Endothelial cell of umbilical vein (primary cell): ENCODE data around the gene UTS2B. TPM values are rescaled to one million over a fixed set of nuclear protein-coding genes. Genes with fewer than 3 reads are reported as not detected.
A peak's percentile ranks its signal among the peaks of the same experiment; 100 is the strongest.

Source experiments
- BruUV-seq: library from RNA; stranded (reverse); fragments of 400-500 nt; replicated peaks from 2 replicates; lab custom pipeline; 2021; lab: Mats Ljungman, UMichigan
- CTCF ChIA-PET: fragments of 300-600, 350-600 bp; sonication (Branson Sonifier 250); formaldehyde crosslinking; loops from one replicate; lab custom pipeline; 2021; ENCODE audit warnings: antibody characterized with exemption, inconsistent platforms; lab: Charles Lee
- POLR2A ChIA-PET: fragments of 300-600, 350-600 bp; sonication (Branson Sonifier 250); formaldehyde crosslinking; loops from one replicate; lab custom pipeline; 2021; ENCODE audit warnings: antibody characterized with exemption, inconsistent platforms; lab: Charles Lee
- DNase-seq: peaks from one replicate; pipeline ENCODE4 v3.0.0-alpha.2; 2011; ENCODE audit warnings: low read depth, low spot score
- FAIRE-seq: peaks from 2 replicates; lab custom pipeline; 2011; peaks lifted over from hg19 to GRCh38; lab: Jason Lieb, UNC
- H2AFZ ChIP-seq: 2 replicates; pipeline ENCODE4 v1.6.0; 2012; ENCODE audit warnings: low read depth, low read length, control low read depth, inconsistent platforms
- H3K27ac ChIP-seq: 2 replicates; pipeline ENCODE4 v1.5.1; 2011; ENCODE audit warnings: low read depth, mild to moderate bottlenecking, control low read depth, low read length, moderate library complexity; ENCODE audit not compliant: insufficient read depth
- H3K27me3 ChIP-seq, 2 experiments: 2 replicates each; pipeline versions ENCODE4 v1.6.0 to v1.6.1; 2011; ENCODE audit warnings: low read length in 2 of 2, mixed read lengths in 1 of 2; ENCODE audit not compliant: control insufficient read depth in 2 of 2, insufficient read depth in 2 of 2
- H3K36me3 ChIP-seq, 2 experiments: 2 replicates in 1 of 2; 3 replicates in 1 of 2; pipeline ENCODE4 v1.5.1; 2011; ENCODE audit warnings: low read length in 2 of 2, mild to moderate bottlenecking in 1 of 2, moderate library complexity in 1 of 2; ENCODE audit not compliant: control insufficient read depth in 2 of 2, insufficient read depth in 2 of 2; ENCODE audit errors: extremely low read depth in 1 of 2
- H3K4me1 ChIP-seq: 3 replicates; pipeline ENCODE4 v1.5.1; 2011; ENCODE audit warnings: mild to moderate bottlenecking, low read length; ENCODE audit not compliant: control insufficient read depth, insufficient read depth; ENCODE audit errors: extremely low read depth
- H3K4me2 ChIP-seq: 2 replicates; pipeline ENCODE4 v1.6.1; 2011; ENCODE audit warnings: low read length, control low read depth, mixed read lengths; ENCODE audit not compliant: insufficient read depth
- H3K4me3 ChIP-seq, 3 experiments: fragments of 200-600 bp in 1 of 3; sonication (generic), shearing (Covaris generic) in 1 of 3; replicated peaks in 1 of 3; 2 replicates each; pipeline ENCODE4 v1.5.1; 2011 to 2016; ENCODE audit warnings: control low read depth in 3 of 3, low read length in 3 of 3, mild to moderate bottlenecking in 2 of 3, inconsistent platforms in 1 of 3, low read depth in 1 of 3, moderate library complexity in 1 of 3; ENCODE audit not compliant: insufficient read depth in 1 of 3
- H3K79me2 ChIP-seq: 2 replicates; pipeline ENCODE4 v1.6.0; 2012; ENCODE audit warnings: low read length, inconsistent platforms; ENCODE audit not compliant: control insufficient read depth, insufficient read depth
- H3K9ac ChIP-seq: replicated peaks from 2 replicates; pipeline ENCODE3; 2011; ENCODE audit warnings: low read length, control low read depth; ENCODE audit not compliant: insufficient read depth; ENCODE audit errors: extremely low read depth
- H3K9me1 ChIP-seq: replicated peaks from 3 replicates; pipeline ENCODE4 v1.6.0; 2011; ENCODE audit warnings: mild to moderate bottlenecking, low read length; ENCODE audit not compliant: control insufficient read depth, insufficient read depth; ENCODE audit errors: extremely low read depth
- H3K9me3 ChIP-seq: replicated peaks from 2 replicates; pipeline ENCODE4 v1.5.1; 2012; ENCODE audit warnings: low read length, inconsistent platforms; ENCODE audit not compliant: control insufficient read depth, insufficient read depth
- H4K20me1 ChIP-seq: replicated peaks from 2 replicates; pipeline ENCODE3; 2011; ENCODE audit warnings: mild to moderate bottlenecking, low read length; ENCODE audit not compliant: control insufficient read depth, insufficient read depth; ENCODE audit errors: extremely low read depth
- CTCF ChIP-seq, 2 donors: IDR thresholded peaks; 1 replicate in 1 of 2; 2 replicates in 1 of 2; pipeline ENCODE4 v1.5.1; 2011; ENCODE audit warnings: low read length in 2 of 2, mild to moderate bottlenecking in 2 of 2, moderate library complexity in 2 of 2, control low read depth in 1 of 2, inconsistent platforms in 1 of 2, low read depth in 1 of 2; ENCODE audit not compliant: insufficient read depth in 1 of 2; ENCODE audit errors: extremely low read depth in 1 of 2
- EZH2 ChIP-seq: IDR thresholded peaks from 2 replicates; pipeline ENCODE4 v1.6.1; 2012; ENCODE audit warnings: borderline replicate concordance, low read depth, mild to moderate bottlenecking, moderate library complexity, low read length, inconsistent platforms; ENCODE audit not compliant: severe bottlenecking
- FOS ChIP-seq: IDR thresholded peaks from 2 replicates; pipeline ENCODE4 v1.6.1; 2011; ENCODE audit warnings: mild to moderate bottlenecking, low read length, moderate library complexity, borderline replicate concordance; ENCODE audit not compliant: insufficient read depth
- GATA2 ChIP-seq: IDR thresholded peaks from 2 replicates; pipeline ENCODE4 v1.7.0; 2011; ENCODE audit warnings: low read depth, mild to moderate bottlenecking, moderate library complexity, mixed read lengths, low read length; ENCODE audit not compliant: insufficient read length, insufficient read depth
- JUN ChIP-seq: IDR thresholded peaks from 2 replicates; pipeline ENCODE4 v1.6.1; 2011; ENCODE audit warnings: borderline replicate concordance, low read depth; ENCODE audit not compliant: insufficient read length, insufficient read depth
- MAX ChIP-seq: IDR thresholded peaks from 2 replicates; pipeline ENCODE4 v1.6.1; 2011; ENCODE audit not compliant: insufficient read depth, insufficient read length
- MYC ChIP-seq: IDR thresholded peaks from one replicate; pipeline ENCODE4 v1.6.1; 2011; ENCODE audit warnings: mild to moderate bottlenecking, low read depth, low read length
- POLR2A ChIP-seq: IDR thresholded peaks from 2 replicates; pipeline ENCODE4 v1.6.1; 2012; ENCODE audit warnings: low read depth, mild to moderate bottlenecking, control low read depth, low read length
- POLR2AphosphoS5 ChIP-seq: IDR thresholded peaks from 2 replicates; pipeline ENCODE4 v1.6.1; 2012; ENCODE audit warnings: low read depth, mild to moderate bottlenecking, control low read depth, low read length, moderate library complexity; ENCODE audit not compliant: insufficient read depth
- dilution Hi-C: fragments of 300-500 bp; cut with MboI; formaldehyde crosslinking; loops from one replicate; pipeline ENCODE4 v1.15.0; 2019; ENCODE audit warnings: low sequenced_read_pairs; ENCODE audit not compliant: extremely low pct_ligation_motif_present
- intact Hi-C: fragments of 100-400 bp; cut with micrococcal nuclease; formaldehyde crosslinking; loops from one replicate; pipeline ENCODE4 v1.10.0; 2022
- polyA plus RNA-seq, 4 experiments: library from polyadenylated mRNA; depleted of rRNA in 3 of 4; stranded (reverse) in 3 of 4; unstranded in 1 of 4; fragments of >200 nt; gene quantifications; 2 replicates each; pipeline versions ENCODE4 v1.2.1 to v1.2.3, GENCODE V29; 2011 to 2012; ENCODE audit warnings: missing spikeins in 1 of 4
- total RNA-seq: library from RNA; stranded (reverse); gene quantifications from 2 replicates; pipeline ENCODE4 v1.2.3, GENCODE V29; 2021

UTS2B gene
- total and polyA plus RNA-seq, 2 donors (not counting 3 experiments of a cell fraction or from before 2014, with no cell fraction given), result 0.21 to 1.1 TPM

DNA sequence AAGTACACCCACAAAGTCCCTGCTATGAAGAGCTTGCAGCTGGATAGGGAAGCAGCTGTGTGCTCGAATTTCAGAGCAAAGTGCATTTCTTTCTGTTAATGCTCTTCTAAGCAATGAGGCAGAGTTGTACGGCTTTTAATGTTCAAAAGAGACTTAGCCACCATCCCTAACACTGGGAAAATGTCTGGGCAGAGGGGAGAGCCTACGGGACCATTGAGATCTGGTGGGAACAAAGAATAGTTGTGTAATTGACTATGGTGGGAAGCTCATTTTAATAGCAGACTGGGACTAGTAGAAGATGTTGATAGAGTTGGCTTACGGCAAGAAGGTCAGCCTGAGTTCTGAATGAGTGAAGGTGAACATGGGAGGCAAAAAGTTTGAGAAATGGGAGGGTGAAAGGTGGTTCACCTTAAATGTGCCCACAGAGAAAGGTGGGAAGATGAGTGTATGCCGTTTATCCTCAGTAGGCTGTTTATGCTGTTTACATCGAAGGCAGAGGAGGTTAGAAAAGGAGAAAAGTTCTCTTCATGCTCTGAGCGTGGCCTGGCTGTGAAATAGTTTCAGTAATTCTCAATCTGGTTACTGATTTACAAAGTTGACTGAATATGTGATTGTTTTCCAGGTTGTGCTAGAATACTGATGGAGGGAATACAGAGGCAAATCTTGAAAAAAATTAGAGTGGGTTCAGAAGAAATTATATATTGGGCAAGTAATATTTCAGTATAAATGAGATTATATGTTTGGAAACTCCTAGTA, 22.9 kb upstream of the UTS2B start:
- BruUV-seq, result no TSS peak
- Histone ChIP-seq H3K9me1 (peaks cover 2% of the 10 kb centered on the region), H4K20me1 (no peaks in the 10 kb centered on the region), H2AFZ (no peak overlapping the region), H3K4me1 (peaks cover 87% of the 10 kb centered on the region), H3K36me3 (peaks cover 2 to 8% of the 10 kb centered on the region in 2 experiments), H3K27me3 (no peaks in the 10 kb centered on the region), H3K4me3 (no peak overlapping the region), H3K79me2 (peaks cover 82% of the 10 kb centered on the region), H3K4me2 (no peak overlapping the region), H3K9ac (no peak overlapping the region), H3K9me3 (no peaks in the 10 kb centered on the region), H3K27ac (no peak overlapping the region)
- TF ChIP-seq MYC, result no peak
- ChIA-PET POLR2A (no interaction called here), CTCF (no interaction called here)
- dilution Hi-C loops, result no loop called here
- intact Hi-C loops, result loop anchor here (5.0 kb wide), 2 partner anchors 704 to 1534 kb away; no protein-coding TSS in a partner anchor
- FAIRE-seq, result no peak
- DNase-seq, result no peak

GRCh38 chr3:191352014-191352413, 21.7 kb upstream of the UTS2B start:
- Histone ChIP-seq H3K9me3 (no peaks in the 10 kb centered on the region), H3K4me2 (peak overlapping the region; percentile 86), H3K27ac (peak overlapping the region; percentile 73), H3K79me2 (peaks cover 82% of the 10 kb centered on the region), H3K36me3 (no peaks in the 10 kb centered on the region), H3K4me3 (no peak overlapping the region), H3K4me1 (peaks cover 79% of the 10 kb centered on the region), H3K9me1 (peaks cover 2% of the 10 kb centered on the region), H4K20me1 (no peaks in the 10 kb centered on the region), H3K9ac (no peak overlapping the region), H2AFZ (no peak overlapping the region), H3K27me3 (no peaks in the 10 kb centered on the region)
- dilution Hi-C loops (no loop called here), intact Hi-C loops (loop anchor here (5.0 kb wide), 2 partner anchors 705 to 1535 kb away; no protein-coding TSS in a partner anchor)
- no TSS peak for BruUV-seq
- TF ChIP-seq JUN (peak; percentile 39), MAX (no peak), GATA2 (no peak), EZH2 (no peak), CTCF (IDR thresholded peaks at IDR 0.05; ENCODE audit: extremely low read depth in 1 of 2, insufficient read depth in 1 of 2, low read depth in 1 of 2, low read length in 2 of 2) (no peak), POLR2A (no peak), MYC (no peak), POLR2AphosphoS5 (no peak), FOS (peak; percentile 21)
- peak; percentile 24 for DNase-seq
- POLR2A ChIA-PET, result no interaction called here
- FAIRE-seq, result no peak
- CTCF ChIA-PET, result no interaction called here
